ENCODE measurements around the gene CDRT4.

CDRT4 gene

GRCh38 chr17:15453782-15454181 lies 13.6 kb downstream of the CDRT4 start:
- H3K4me3 ChIP-seq (replicated peaks; ENCODE audit: low read depth, low read length) = no peak overlapping the region
- TF ChIP-seq CTCF (IDR thresholded peaks at IDR 0.05; ENCODE audit: low read length, missing control alignments) = no peak
- DNase-seq (ENCODE audit: low read depth) = no peak

- DNase-seq (ENCODE audit: low read depth) = no peak
- TF ChIP-seq CTCF (IDR thresholded peaks at IDR 0.05; ENCODE audit: low read length, missing control alignments) = no peak
- H3K4me3 ChIP-seq (replicated peaks; ENCODE audit: low read depth, low read length) = no peak overlapping the region
Measured at GRCh38 chr17:15453246-15453645, 14.2 kb downstream of the CDRT4 start.

- no peak for DNase-seq (ENCODE audit: low read depth)
- no peak for TF ChIP-seq CTCF (IDR thresholded peaks at IDR 0.05; ENCODE audit: low read length, missing control alignments)
- no peak overlapping the region for H3K4me3 ChIP-seq (replicated peaks; ENCODE audit: low read depth, low read length)
Measured at GRCh38 chr17:15452746-15453145, 14.7 kb downstream of the CDRT4 start.

- no peak for DNase-seq (ENCODE audit: low read depth)
- no peak for TF ChIP-seq CTCF (IDR thresholded peaks at IDR 0.05; ENCODE audit: low read length, missing control alignments)
- no peak overlapping the region for H3K4me3 ChIP-seq (replicated peaks; ENCODE audit: low read depth, low read length)
Measured at GRCh38 chr17:15451680-15452079, 15.7 kb downstream of the CDRT4 start.

GRCh38 chr17:15448580-15448956 lies 18.9 kb downstream of the CDRT4 start:
- no peak for TF ChIP-seq CTCF (IDR thresholded peaks at IDR 0.05; ENCODE audit: low read length, missing control alignments)
- H3K4me3 ChIP-seq (replicated peaks; ENCODE audit: low read depth, low read length) = no peak overlapping the region
- DNase-seq (ENCODE audit: low read depth) = no peak

GRCh38 chr17:15447928-15448579 lies 19.4 kb downstream of the CDRT4 start:
- no peak for DNase-seq (ENCODE audit: low read depth)
- TF ChIP-seq CTCF (IDR thresholded peaks at IDR 0.05; ENCODE audit: low read length, missing control alignments) = no peak

GRCh38 chr17:15446036-15446435 lies 21.4 kb downstream of the CDRT4 start:
- no peak for TF ChIP-seq CTCF (IDR thresholded peaks at IDR 0.05; ENCODE audit: low read length, missing control alignments)
- no peak overlapping the region for H3K4me3 ChIP-seq (replicated peaks; ENCODE audit: low read depth, low read length)
- DNase-seq (ENCODE audit: low read depth) = no peak

More at GRCh38 chr17:15447928-15448579, 19.4 kb downstream of the CDRT4 start:
- H3K4me3 ChIP-seq (replicated peaks; ENCODE audit: low read depth, low read length) = no peak overlapping the region
